ENCODE results near the gene MYO5C. TPM values are rescaled to one million over a fixed set of nuclear protein-coding genes. Genes with fewer than 3 reads are reported as not detected.
"Not testable (repeated sequence)": the region's sequence is repeated elsewhere in the genome, so short reads cannot be mapped to it uniquely, and the experiment has no call there.

Gene MYO5C
- total RNA-seq, 1 experiment from 2014 or later, result 2.0 TPM

- DNase-seq (ENCODE audit: low read depth), result no peak
Measured at GRCh38 chr15:52243286-52243685, 52.3 kb downstream of the MYO5C start.

GRCh38 chr15:52241489-52241888 is 54.1 kb downstream of the MYO5C start:
- DNase-seq (ENCODE audit: low read depth), result no peak

- no peak for DNase-seq (ENCODE audit: low read depth)
Measured at GRCh38 chr15:52240166-52240565, 55.4 kb downstream of the MYO5C start.

GRCh38 chr15:52238989-52239525 is 56.5 kb downstream of the MYO5C start:
- not testable (repeated sequence) for DNase-seq (ENCODE audit: low read depth)

- no peak for DNase-seq (ENCODE audit: low read depth)
Measured at GRCh38 chr15:52238149-52238548, 57.5 kb downstream of the MYO5C start.

- peak; percentile 78 for DNase-seq (ENCODE audit: low read depth)
Measured at GRCh38 chr15:52236013-52236412, 59.6 kb downstream of the MYO5C start.

GRCh38 chr15:52234596-52235541 is 60.7 kb downstream of the MYO5C start:
- DNase-seq (ENCODE audit: low read depth), result no peak

- DNase-seq (ENCODE audit: low read depth), result peak; percentile 48
Measured at GRCh38 chr15:52233405-52233804, 62.2 kb downstream of the MYO5C start.

GRCh38 chr15:52232327-52232726 is 63.3 kb downstream of the MYO5C start:
- no peak for DNase-seq (ENCODE audit: low read depth)

GRCh38 chr15:52230073-52230472 is 65.5 kb downstream of the MYO5C start:
- DNase-seq (ENCODE audit: low read depth), result no peak

GRCh38 chr15:52228921-52229320 is 66.7 kb downstream of the MYO5C start:
- no peak for DNase-seq (ENCODE audit: low read depth)

- DNase-seq (ENCODE audit: low read depth), result peak; percentile 80
Measured at GRCh38 chr15:52227456-52227855, 68.1 kb downstream of the MYO5C start.

- no peak for DNase-seq (ENCODE audit: low read depth)
Measured at GRCh38 chr15:52225230-52225629, 70.4 kb downstream of the MYO5C start.

GRCh38 chr15:52224211-52224610 is 71.4 kb downstream of the MYO5C start:
- no peak for DNase-seq (ENCODE audit: low read depth)

- DNase-seq (ENCODE audit: low read depth), result no peak
Measured at GRCh38 chr15:52221730-52222129, 73.9 kb downstream of the MYO5C start.

GRCh38 chr15:52220937-52221660 is 74.5 kb downstream of the MYO5C start:
- no peak for DNase-seq (ENCODE audit: low read depth)

- DNase-seq (ENCODE audit: low read depth), result no peak
Measured at GRCh38 chr15:52220251-52220650, 75.4 kb downstream of the MYO5C start.

GRCh38 chr15:52218816-52219215 is 76.8 kb downstream of the MYO5C start:
- no peak for DNase-seq (ENCODE audit: low read depth)

- no peak for DNase-seq (ENCODE audit: low read depth)
Measured at GRCh38 chr15:52218371-52218770, 77.2 kb downstream of the MYO5C start.

- DNase-seq (ENCODE audit: low read depth), result no peak
Measured at GRCh38 chr15:52217186-52217585, 78.4 kb downstream of the MYO5C start.

GRCh38 chr15:52214553-52214952 is 81.1 kb downstream of the MYO5C start:
- DNase-seq (ENCODE audit: low read depth), result no peak

GRCh38 chr15:52213206-52213605 is 82.4 kb downstream of the MYO5C start:
- no peak for DNase-seq (ENCODE audit: low read depth)

Measured in LHCN-M2 (cell line).